ENCODE measurements around the gene C1QTNF1. TPM values are rescaled to one million over a fixed set of nuclear protein-coding genes. Genes with fewer than 3 reads are reported as not detected.
"Not testable (repeated sequence)": the region's sequence is repeated elsewhere in the genome, so short reads cannot be mapped to it uniquely, and the experiment has no call there.

The C1QTNF1 gene
- total RNA-seq, 2 donors from 2014 or later = 10.4 to 12.1 TPM

GRCh38 chr17:79020631-79021301, 3.2 kb upstream of the C1QTNF1 start:
- DNase-seq = no peak
- peak overlapping the region; percentile 73 for H3K27ac ChIP-seq

DNA sequence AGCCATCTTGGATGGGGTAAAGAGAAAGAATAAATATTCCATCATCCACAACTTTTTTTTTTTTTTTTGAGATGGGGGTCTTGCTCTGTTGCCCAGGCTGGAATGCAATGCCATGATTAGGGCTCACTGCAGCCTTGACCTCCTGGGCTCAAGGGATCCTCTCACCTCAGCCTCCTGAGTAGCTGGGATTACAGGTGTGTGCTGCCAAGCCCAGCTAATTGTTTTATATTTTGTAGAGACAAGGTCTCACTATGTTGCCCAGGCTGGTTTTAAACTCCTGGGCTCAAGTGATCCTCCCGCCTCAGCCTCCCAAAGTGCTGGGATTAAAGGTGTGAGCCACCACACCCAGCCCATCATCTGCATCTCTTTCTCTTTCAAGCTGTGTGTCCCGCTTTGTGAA, 2.0 kb upstream of the C1QTNF1 start:
- H3K4me1 ChIP-seq = peaks cover 39% of the 10 kb centered on the region
- H3K36me3 ChIP-seq; H3K9ac ChIP-seq (ENCODE audit: low read depth in 2 of 2, low read length in 2 of 2); H3K27me3 ChIP-seq; intact Hi-C loops (cut with DNase I); H3K9me3 ChIP-seq; H3K27ac ChIP-seq; DNase-seq; H3K4me3 ChIP-seq: not testable (repeated sequence)

More at GRCh38 chr17:79020631-79021301, 3.2 kb upstream of the C1QTNF1 start:
- H3K4me1 ChIP-seq = peaks cover 36% of the 10 kb centered on the region
- no peaks in the 10 kb centered on the region for H3K27me3 ChIP-seq
- intact Hi-C loops (cut with DNase I) = no loop called here
- peak overlapping the region in 1 of 2 donors; percentile 46 for H3K9ac ChIP-seq (ENCODE audit: low read depth in 2 of 2, low read length in 2 of 2)
- no peak overlapping the region for H3K4me3 ChIP-seq
- H3K36me3 ChIP-seq = no peaks in the 10 kb centered on the region
- TF ChIP-seq CTCF (IDR thresholded peaks at IDR 0.05) = no peak
- H3K9me3 ChIP-seq = no peaks in the 10 kb centered on the region

DNA sequence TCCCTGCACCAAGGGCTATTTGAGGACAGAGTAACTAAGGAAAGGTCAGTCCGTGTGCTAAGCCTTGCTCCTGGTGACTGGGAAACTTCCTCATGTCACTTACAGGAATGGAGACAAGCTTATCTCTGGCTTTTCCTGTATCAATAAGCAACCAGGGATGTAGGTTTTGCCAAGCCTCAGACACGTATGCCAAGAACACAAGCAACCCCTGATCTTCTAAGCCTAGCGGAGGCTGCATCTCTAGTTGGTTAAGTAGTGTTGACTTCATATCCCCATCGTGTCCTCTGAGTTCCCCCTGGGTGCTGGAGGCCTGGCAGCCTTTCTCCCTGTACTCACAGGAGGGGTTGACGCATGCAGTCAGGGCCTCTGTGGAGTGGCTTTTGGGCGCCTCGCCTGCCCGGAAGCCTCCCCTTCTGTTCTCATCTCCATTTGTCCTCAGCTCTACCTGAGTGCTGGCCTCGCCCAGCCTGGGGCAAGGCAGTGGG, 1.4 kb upstream of the C1QTNF1 start:
- TF ChIP-seq CTCF (IDR thresholded peaks at IDR 0.05) = no peak
- no peak overlapping the region for H3K9ac ChIP-seq (ENCODE audit: low read depth in 2 of 2, low read length in 2 of 2)
- H3K4me1 ChIP-seq = peaks cover 45% of the 10 kb centered on the region
- no peak overlapping the region for H3K27ac ChIP-seq
- no peaks in the 10 kb centered on the region for H3K27me3 ChIP-seq
- intact Hi-C loops (cut with DNase I) = no loop called here
- DNase-seq = no peak
- H3K4me3 ChIP-seq = no peak overlapping the region
- H3K9me3 ChIP-seq = no peaks in the 10 kb centered on the region
- H3K36me3 ChIP-seq = no peaks in the 10 kb centered on the region

DNA sequence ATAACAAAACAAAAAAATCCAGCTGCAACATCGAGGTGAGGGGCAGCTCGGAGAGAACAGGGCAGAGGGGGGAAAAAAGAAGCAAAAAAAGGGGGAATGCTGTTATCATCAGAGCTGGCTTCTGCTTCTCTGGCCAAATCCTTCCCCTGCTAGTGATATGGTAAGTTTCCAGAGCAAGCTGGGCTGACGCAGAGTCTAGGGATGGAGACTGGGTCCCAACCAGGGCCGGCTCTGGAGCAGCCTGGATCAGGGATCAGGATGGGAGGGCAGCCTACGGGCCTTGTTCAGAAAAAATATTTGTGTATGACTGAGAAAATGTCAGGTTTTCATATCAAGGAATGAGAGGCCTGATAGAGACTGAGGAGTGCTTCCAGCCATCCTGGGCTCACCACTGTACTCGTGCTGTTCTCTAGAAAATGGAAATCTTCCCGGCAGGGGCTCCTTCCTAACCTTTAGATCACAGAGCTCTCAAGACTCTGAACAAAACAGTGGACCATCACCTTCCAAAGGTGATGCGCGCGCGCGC, 726 bp upstream of the C1QTNF1 start:
- Histone ChIP-seq H3K4me1 (peaks cover 49% of the 10 kb centered on the region), H3K36me3 (no peaks in the 10 kb centered on the region), H3K27me3 (no peaks in the 10 kb centered on the region), H3K4me3 (no peak overlapping the region), H3K9ac (ENCODE audit: low read depth in 2 of 2, low read length in 2 of 2) (peak overlapping the region in 1 of 2 donors; percentile 76), H3K27ac (no peak overlapping the region), H3K9me3 (no peaks in the 10 kb centered on the region)
- no peak for DNase-seq
- intact Hi-C loops (cut with DNase I) = no loop called here
- no peak for TF ChIP-seq CTCF (IDR thresholded peaks at IDR 0.05)

GRCh38 chr17:79024901-79025737, 1.1 kb downstream of the C1QTNF1 start:
- Histone ChIP-seq H3K9me3 (no peaks in the 10 kb centered on the region), H3K4me3 (peak overlapping the region; percentile 62), H3K9ac (ENCODE audit: low read depth in 2 of 2, low read length in 2 of 2) (peak overlapping the region; percentile 68 to 76), H3K4me1 (peaks cover 41% of the 10 kb centered on the region), H3K27ac (peak overlapping the region; percentile 27), H3K27me3 (no peaks in the 10 kb centered on the region), H3K36me3 (no peaks in the 10 kb centered on the region)
- no peak for TF ChIP-seq CTCF (IDR thresholded peaks at IDR 0.05)
- peak; percentile 51 for DNase-seq
- intact Hi-C loops (cut with DNase I) = no loop called here
